Measurements from ENCODE around the gene DCBLD2. TPM values are rescaled to one million over a fixed set of nuclear protein-coding genes. Genes with fewer than 3 reads are reported as not detected.

DCBLD2 gene, protein sequence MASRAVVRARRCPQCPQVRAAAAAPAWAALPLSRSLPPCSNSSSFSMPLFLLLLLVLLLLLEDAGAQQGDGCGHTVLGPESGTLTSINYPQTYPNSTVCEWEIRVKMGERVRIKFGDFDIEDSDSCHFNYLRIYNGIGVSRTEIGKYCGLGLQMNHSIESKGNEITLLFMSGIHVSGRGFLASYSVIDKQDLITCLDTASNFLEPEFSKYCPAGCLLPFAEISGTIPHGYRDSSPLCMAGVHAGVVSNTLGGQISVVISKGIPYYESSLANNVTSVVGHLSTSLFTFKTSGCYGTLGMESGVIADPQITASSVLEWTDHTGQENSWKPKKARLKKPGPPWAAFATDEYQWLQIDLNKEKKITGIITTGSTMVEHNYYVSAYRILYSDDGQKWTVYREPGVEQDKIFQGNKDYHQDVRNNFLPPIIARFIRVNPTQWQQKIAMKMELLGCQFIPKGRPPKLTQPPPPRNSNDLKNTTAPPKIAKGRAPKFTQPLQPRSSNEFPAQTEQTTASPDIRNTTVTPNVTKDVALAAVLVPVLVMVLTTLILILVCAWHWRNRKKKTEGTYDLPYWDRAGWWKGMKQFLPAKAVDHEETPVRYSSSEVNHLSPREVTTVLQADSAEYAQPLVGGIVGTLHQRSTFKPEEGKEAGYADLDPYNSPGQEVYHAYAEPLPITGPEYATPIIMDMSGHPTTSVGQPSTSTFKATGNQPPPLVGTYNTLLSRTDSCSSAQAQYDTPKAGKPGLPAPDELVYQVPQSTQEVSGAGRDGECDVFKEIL
- 43.1 TPM for total RNA-seq
- long read RNA-seq, full-length matches to known transcripts: 13 of 49 reads
- long read RNA-seq, partial matches to known transcripts: 22 of 49 reads
- long read RNA-seq, other reads (novel, unspliced or antisense): 14 of 49 reads

DNA sequence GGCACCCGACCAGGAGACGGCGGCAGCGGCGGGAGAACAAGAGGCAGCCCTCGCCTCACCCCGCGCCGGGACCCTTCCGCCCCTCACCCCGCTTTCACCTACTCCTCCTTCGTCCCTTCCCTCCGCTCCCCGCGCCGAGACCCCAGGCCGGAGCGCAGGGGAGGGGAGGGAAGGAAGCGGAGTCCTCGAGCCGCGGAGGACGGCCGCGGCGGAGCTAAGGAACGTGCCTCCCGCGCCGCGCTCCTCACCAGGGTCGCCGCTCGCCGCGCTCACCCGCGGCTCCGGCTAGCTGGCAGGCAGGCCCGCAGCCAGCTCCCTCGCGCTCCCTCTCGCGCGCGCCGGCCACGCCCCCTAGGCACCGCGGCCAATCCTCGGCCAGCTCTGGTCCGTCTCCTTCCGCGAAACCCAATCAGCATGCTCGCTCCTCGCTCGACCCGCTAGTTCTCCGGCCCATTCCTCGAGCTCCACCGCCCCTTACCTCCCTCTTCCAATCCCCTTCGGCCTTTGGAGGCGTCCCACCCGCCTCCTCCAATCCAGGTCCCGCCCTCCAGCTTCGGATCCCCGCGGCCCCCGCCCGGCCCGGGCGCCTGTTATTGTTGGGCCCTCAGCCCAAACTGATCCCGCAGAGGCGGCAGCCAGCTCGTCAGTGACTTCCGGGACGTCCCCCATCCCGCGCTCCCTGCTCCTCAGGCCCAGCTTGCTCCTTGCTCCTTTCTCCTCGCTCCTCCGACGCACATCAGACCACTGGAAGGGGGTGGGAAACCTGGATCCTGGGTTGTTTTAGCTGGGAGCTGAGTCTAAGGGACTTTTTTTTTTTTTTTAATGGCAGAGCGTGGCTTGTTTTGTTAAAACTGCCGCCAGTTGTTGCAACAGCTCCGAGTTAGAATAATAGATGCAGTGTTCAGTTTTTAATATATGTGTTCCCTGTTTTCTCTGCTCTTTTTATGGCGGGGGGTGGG, at the start of gene DCBLD2:
Gene DCBLD2 (minus strand): TSS at position 304 of the 959 bp plus-strand sequence. CDS start 369 bp downstream, outside the sequence.
- DNase-seq (peak; percentile 98), ATAC-seq (peak; percentile 98)
- intact Hi-C loops (cut with micrococcal nuclease): loop anchor here (10.0 kb wide), 1 partner anchor 93 kb away; no protein-coding TSS in a partner anchor

DNA sequence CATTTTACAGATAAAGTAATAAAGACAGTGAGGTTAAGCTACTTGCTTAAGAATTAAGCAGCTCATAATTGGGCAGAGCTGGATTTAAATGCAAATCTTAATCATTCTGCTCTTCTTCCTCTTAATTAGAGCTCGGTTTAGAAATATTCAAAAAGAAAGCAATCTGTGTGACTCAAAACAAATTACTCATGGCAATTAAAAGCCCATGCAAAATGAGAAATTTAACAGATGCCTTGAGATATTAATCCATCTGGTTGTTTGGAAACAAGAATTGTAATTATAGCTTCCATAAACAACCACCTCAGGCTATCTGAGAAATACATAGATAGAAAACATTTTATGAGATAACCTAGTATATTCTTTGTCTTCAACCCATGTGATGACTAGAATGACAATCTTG, 44.2 kb upstream of the DCBLD2 start:
- no peak for DNase-seq
- intact Hi-C loops (cut with micrococcal nuclease): no loop called here
- ATAC-seq: no peak

DNA sequence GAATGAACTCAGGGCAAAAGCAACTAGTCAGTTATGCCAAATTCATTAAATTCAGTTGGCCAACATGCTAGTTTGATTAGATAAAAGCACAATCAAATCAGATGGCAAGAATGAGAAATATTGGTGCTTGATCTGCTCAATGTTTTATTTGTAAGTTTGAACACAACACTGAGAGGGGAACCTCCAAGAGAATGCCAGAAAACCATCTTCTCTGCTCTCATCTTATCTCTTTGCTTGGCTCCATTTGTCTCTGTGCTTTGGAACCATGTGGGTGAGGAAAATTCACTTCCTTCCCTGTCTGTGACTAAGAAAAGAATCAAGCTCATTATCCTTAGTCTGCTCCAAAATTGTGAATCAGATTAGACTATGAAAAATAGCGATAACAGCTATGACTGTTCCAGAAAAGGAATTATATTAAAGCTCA, 43.6 kb upstream of the DCBLD2 start:
- intact Hi-C loops (cut with micrococcal nuclease): no loop called here
- DNase-seq: no peak

DNA sequence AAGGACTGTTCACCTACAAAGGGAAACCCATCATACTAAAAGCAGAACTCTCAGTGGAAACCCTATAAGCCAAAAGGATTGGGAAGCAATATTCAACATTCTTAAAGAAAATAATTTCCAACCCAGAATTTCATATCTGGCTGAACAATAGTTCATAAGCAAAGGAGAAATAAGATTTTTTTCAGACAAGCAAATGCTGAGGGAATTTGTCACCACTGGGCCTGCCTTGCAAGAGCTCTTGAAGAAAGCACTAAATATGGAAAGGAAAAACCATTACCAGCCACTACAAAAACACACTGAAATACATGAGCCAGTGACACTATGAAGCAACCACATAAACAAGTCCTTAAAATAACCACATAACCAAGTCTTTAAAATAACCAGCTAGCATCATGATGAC, 28.9 kb upstream of the DCBLD2 start:
- DNase-seq (no peak), ATAC-seq (no peak)
- intact Hi-C loops (cut with micrococcal nuclease): no loop called here

More for the DNA sequence above, 43.6 kb upstream of the DCBLD2 start:
- ATAC-seq: peak; percentile 48

DNA sequence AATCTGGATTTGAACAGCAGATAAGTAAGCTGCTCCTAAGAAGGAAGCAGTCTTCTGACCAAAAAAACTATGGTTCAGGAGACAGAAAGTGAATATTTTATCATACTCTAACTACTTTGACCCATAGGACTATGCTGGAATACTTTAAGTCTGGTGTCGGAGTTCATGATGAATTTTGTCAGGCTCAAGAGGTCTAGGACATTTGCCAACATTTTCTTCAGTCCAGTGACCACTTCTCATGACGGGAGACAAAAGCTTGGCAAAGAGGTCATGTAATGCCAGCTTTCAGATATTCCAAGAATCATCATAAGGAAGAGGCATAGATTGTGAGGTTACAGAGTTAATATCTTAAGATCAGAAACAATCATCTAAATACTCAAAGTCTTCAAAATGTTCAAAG, 20.5 kb upstream of the DCBLD2 start:
- ATAC-seq (peak; percentile 87), DNase-seq (no peak)
- intact Hi-C loops (cut with micrococcal nuclease): no loop called here

DNA sequence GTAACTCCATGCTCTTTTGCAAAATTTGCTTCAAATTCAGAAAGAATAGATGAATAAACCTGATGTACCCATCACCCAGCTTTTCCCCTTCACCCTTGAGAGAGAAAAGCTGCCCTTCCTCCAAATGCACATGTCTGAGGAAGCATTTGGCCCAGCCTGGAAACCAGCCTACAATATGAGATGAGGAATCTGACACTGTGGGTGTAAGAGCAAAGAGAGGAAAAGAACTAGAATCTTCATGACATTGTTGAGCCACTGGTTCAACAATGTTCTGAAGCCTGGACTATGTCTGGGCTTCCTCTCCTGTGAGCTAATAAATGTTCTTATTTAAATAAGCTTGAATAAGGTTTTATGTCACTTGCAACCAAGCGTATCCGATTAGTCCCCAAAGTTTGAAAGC, 18.7 kb upstream of the DCBLD2 start:
- DNase-seq (no peak), ATAC-seq (no peak)
- intact Hi-C loops (cut with micrococcal nuclease): no loop called here

DNA sequence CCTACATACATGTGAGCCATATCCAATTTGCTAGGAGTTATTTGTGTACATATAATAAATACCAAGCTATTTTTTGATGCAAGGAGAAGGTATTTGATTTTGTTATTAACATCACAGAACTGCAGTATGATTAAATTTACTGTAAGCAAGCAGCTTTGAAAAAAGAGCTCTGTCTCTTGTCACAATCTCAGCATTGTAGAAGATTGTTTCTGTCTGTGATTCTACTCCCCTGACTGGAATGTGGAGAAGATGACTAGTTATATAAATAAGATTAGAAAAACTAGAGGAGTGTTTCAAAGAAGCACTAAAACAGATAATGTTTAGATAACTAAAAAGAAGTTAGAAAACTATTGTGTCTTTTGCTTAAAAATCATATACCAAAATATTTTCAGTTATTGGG, 17.1 kb upstream of the DCBLD2 start:
- DNase-seq (no peak), ATAC-seq (no peak)
- intact Hi-C loops (cut with micrococcal nuclease): loop anchor here (10.0 kb wide), 1 partner anchor 56 kb away; no protein-coding TSS in a partner anchor

DNA sequence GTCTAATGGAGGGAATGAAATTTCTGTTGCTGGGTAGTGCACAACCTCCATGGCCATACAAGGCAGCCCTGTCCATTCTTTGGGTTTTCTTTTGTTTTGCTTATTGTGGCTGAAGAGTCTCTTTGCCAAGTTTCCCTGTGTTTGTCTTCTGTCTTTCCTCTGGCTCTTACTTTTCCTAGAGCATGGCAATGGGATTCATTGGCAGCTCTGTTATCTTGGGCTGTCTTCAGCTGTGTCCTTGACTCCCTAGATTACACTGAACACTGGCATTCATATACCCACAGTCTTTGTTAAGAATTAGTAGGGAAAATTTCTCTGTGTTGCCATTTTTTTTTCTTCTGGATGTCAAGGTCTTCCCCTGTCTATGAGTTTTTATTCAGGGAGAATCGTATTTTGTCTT, 16.1 kb upstream of the DCBLD2 start:
- ATAC-seq (peak; percentile 63), DNase-seq (no peak)
- intact Hi-C loops (cut with micrococcal nuclease): loop anchor here (10.0 kb wide), 1 partner anchor 57 kb away; no protein-coding TSS in a partner anchor

DNA sequence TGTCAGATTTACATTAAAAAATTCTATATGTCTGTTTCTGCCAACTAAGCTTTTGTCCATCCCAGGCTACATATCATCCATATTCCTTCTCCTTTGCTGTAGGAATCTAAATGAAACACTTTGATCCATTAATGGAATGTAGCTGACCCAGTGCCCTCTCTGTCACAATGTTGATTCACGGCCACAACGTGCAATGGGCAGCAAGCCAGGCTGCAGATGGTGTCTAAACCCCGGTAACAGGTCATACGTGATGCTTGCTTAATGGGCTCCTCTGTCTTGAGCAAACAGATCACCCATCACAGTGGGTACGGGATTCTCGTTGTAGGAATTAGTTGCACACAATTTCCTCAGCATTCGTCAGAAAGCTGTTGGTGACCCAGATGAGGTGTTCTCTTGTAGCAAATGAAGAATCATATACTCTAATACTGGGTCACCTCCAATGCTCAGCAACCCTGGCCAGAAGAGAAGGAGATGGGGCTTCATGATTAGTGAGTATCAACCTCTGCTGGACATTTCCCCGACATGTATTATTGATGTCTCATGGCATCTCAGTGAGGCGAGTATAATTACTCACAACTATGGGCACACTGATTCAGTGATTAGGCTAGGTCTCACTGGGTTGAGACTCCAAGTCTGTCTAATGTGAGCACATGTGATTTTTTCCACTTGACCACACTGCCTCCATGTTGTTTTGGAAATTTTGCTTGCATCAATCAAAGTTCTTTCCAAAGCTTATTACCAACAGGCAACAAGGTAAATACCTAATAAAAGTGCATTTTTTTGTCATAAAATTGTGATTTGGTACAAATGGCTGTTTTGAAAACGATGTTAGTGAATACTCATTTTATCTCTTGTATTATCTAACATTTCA, 12.9 kb upstream of the DCBLD2 start:
- peak; percentile 27 for DNase-seq
- intact Hi-C loops (cut with micrococcal nuclease): loop anchor here (10.0 kb wide), 1 partner anchor 60 kb away; no protein-coding TSS in a partner anchor
- no peak for ATAC-seq

DNA sequence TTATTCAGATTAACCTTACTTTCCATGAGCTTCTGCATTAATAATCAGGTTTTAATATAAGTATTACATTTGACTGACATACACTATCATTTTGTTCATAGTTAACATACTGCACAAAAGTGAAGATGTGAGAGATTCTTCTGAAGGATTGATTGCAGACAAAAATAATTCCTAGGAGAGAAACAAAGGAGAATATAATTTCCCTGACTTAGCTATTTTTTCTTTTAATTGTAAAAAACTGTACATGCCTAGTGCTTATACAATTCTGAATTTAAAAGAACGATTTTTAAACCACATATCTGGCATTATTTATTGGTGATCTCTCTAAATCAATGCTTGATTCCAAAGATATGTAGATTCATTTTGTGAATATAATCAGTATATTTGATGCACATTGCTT, 11.0 kb upstream of the DCBLD2 start:
- intact Hi-C loops (cut with micrococcal nuclease): loop anchor here (10.0 kb wide), 1 partner anchor 62 kb away; no protein-coding TSS in a partner anchor
- no peak for DNase-seq
- ATAC-seq: no peak

DNA sequence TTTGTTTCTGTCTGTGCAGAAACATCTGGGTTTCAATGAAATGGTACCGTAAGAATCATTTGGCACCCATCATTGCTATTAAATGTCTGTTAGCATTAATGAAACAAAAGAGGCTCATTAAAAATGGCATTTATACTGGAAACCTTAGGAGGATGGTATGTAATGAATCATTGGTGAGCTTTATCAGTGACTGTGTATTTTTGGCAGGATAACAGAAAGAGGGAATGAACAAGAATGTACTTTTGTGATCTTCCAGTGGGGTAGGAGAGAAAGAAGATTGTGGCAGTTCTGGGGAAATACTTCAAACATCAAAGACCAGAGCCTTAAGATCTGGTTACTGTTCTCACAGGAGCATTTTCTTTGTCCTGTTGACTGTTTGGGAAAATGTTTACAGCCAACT, 4.7 kb upstream of the DCBLD2 start:
- DNase-seq (no peak), ATAC-seq (no peak)
- intact Hi-C loops (cut with micrococcal nuclease): loop anchor here (10.0 kb wide), 1 partner anchor 89 kb away; no protein-coding TSS in a partner anchor

DNA sequence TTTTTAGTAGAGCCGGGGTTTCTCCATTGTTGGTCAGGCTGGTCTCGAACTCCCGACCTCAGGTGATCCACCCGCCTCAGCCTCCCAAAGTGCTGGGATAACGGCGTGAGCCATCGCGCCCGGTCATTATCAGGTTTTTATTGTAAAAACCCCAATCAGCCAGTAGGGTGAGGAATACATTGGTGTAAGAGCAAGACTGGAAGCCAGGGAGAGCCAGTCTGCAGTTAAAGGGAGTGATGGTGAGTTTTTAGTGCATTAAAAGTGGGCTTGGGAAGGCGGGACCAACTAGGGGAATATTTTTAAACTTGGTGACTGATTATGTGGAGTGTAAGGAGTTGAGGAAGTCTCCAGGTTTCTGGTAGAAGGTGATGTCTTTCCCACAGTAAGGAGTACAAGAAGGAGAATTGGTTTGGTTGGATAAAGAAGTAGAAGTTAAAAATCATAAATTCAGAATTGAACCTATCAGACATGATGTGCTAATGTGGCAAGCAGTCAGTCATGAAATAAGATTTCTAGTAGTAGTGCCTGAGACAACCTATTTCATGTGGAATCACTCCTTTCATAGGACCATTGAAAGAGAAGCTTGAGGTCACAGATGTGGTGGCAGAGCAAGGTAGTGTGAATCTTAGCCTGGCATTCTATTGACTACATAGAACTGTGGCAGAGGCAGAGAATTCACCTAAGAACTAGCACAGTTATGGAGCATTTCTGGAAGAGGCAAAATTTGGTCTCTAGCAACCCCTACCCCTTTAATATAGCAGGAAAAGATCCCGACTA, 2.4 kb upstream of the DCBLD2 start:
- DNase-seq (no peak), ATAC-seq (no peak)
- intact Hi-C loops (cut with micrococcal nuclease): loop anchor here (10.0 kb wide), 1 partner anchor 91 kb away; no protein-coding TSS in a partner anchor

DNA sequence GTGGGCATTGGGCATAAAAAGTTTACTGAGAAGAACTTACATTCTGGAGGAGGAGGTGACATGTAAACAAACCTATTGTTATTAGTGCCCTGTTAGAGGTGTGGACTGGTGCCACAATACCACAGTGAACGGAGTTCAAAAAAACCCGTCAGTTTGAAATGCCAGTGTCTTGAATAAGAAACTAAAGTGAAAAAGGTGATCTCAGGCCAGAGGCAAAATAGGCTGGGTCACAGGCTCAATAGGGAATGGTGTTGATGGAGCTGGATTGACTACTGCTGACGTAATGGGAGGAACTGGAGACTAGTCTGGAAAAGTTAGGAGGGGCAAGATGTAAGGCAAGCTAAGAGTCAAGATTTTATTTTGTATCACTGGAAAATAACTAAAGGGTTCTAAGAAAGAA, 1.6 kb upstream of the DCBLD2 start:
- intact Hi-C loops (cut with micrococcal nuclease): loop anchor here (10.0 kb wide), 1 partner anchor 92 kb away; no protein-coding TSS in a partner anchor
- DNase-seq (no peak), ATAC-seq (no peak)

DNA sequence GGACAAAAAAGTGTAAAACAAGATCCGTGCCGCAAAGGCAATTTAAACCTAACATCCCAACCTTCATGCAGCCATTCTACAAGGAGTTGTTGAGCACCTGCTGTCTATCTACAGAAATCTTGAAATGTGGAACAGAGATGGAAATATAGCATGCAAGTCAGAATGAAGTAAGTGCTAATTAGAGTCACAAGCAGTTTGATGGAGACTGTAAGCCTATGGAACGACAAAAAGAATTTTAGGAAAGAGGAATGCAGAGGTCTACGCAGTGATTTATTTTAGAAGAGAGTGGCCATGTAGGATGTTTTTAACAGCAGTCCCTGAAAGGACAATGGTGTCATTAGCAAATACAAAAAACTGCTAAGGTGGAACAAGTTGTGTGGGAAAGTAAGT, 851 bp upstream of the DCBLD2 start:
- intact Hi-C loops (cut with micrococcal nuclease): loop anchor here (10.0 kb wide), 1 partner anchor 92 kb away; no protein-coding TSS in a partner anchor
- ATAC-seq (no peak), DNase-seq (no peak)

DNA sequence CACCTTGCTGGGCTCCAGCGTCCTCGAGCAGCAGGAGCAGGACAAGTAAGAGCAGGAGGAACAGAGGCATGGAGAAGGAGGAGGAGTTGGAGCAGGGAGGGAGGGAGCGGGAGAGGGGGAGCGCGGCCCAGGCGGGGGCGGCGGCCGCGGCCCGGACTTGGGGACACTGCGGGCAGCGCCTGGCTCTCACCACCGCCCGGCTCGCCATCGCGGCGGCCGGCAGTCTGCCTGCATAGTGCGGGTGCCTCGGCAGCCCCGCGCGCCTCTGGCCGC, 440 bp downstream of the DCBLD2 start:
- ATAC-seq: peak; percentile 76
- DNase-seq: peak; percentile 76
- intact Hi-C loops (cut with micrococcal nuclease): loop anchor here (10.0 kb wide), 1 partner anchor 94 kb away; no protein-coding TSS in a partner anchor

DNA sequence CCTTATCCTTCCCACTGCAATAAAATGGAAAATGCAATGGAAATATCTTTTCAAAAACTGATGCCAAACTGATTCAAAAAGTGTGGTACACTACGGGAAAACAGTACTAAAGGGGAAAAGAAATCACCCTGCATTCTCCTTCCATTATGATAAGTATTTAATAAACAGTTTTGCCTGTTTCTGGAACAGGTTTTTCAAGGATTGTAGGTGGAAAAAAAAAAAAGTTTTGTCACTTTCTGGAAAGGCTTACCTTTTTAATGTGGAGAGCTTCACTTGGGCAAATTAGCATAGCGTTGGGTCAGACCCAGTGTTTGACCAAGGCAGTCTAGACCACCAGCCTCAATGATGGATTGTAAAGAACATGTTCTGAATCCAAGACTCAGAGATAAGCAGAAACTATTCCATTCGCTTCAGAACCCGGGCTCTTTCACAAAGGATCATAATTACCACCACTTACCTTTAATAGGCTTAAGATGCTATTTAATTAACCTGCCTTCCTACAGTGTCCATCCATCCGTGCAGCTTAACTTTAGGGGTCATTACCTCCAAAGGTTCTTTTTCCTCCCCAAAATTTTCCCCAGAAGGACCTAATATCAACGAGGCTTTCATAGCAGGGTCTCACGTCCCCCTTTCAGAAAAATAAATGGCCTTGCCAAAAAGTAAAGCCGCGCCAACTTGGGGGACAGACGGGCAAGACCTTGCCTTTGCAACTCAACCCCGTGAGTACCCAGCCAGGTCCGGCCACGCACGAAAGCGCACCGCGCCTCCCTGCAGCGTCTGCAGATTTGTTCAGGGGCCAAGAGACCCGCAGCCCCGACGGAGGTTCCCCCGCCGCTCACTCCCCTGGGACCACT, 1.0 kb downstream of the DCBLD2 start:
- ATAC-seq (no peak), DNase-seq (no peak)
- intact Hi-C loops (cut with micrococcal nuclease): loop anchor here (10.0 kb wide), 1 partner anchor 94 kb away; no protein-coding TSS in a partner anchor
